ENCODE measurements around the gene FBRS.

DNA sequence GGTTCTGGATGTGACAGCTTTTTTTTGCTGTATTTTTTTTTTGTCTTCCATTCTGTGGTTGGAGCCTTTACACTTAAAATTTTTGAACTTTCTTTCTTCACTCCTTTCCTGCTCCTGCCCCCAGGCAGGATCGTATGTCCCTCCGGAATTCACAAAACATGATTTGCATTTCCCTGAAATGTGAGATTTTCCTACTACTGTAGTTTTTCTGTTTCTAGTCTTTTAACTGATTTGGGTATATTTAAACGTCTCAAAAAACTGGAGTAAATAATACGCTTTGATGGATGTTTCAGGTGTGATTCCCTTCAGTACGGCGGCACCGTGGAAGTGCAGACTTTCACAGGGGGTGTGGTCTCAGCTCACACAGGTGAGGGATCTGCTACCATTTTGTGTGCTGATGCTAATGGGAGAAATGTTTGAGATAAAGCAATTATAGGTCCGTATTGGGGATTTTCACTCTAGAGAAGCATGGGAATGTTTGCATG is 41.4 kb downstream of the FBRS start:
- TF ChIP-seq FOXM1 (IDR thresholded peaks at IDR 0.05; ENCODE audit: borderline replicate concordance) (no peak), BHLHE40 (IDR thresholded peaks at IDR 0.05; ENCODE audit: borderline replicate concordance) (no peak), FOXK2 (IDR thresholded peaks at IDR 0.05) (no peak), SP1 (IDR thresholded peaks at IDR 0.05) (no peak), NFRKB (IDR thresholded peaks at IDR 0.05) (no peak), L3MBTL2 (conservative IDR thresholded peaks at IDR 0.05) (peak; percentile 1; the same call in 1 of the 2 replicates), FOXA1 (IDR thresholded peaks at IDR 0.05) (no peak), LEF1 (IDR thresholded peaks at IDR 0.05; ENCODE audit: borderline replicate concordance) (no peak), ZNF384 (IDR thresholded peaks at IDR 0.05) (no peak), PKNOX1 (IDR thresholded peaks at IDR 0.05) (no peak), CTBP1 (IDR thresholded peaks at IDR 0.05; ENCODE audit: borderline replicate concordance) (0 out of 2 replicates have a peak, but pooled peaks have one; percentile 4)
